ENCODE data around the gene SMIM10L2A.
"Not testable (repeated sequence)": the region's sequence is repeated elsewhere in the genome, so short reads cannot be mapped to it uniquely, and the experiment has no call there.

SMIM10L2A gene

GRCh38 chrX:135421932-135422809 is at the start of gene SMIM10L2A:
SMIM10L2A (plus strand) TSS chrX:135421944; CDS start chrX:135422132, 188 bp downstream.
- no peak for DNase-seq (ENCODE audit: low spot score)

- DNase-seq (ENCODE audit: low spot score), result no peak
These were observed 48.4 kb upstream of the SMIM10L2A start for GRCh38 chrX:135373357-135373756.

- DNase-seq (ENCODE audit: low spot score), result no peak
These were observed 39.5 kb upstream of the SMIM10L2A start for GRCh38 chrX:135382260-135382659.

- DNase-seq (ENCODE audit: low spot score), result no peak
These were observed 38.5 kb upstream of the SMIM10L2A start for GRCh38 chrX:135383249-135383648.

DNA sequence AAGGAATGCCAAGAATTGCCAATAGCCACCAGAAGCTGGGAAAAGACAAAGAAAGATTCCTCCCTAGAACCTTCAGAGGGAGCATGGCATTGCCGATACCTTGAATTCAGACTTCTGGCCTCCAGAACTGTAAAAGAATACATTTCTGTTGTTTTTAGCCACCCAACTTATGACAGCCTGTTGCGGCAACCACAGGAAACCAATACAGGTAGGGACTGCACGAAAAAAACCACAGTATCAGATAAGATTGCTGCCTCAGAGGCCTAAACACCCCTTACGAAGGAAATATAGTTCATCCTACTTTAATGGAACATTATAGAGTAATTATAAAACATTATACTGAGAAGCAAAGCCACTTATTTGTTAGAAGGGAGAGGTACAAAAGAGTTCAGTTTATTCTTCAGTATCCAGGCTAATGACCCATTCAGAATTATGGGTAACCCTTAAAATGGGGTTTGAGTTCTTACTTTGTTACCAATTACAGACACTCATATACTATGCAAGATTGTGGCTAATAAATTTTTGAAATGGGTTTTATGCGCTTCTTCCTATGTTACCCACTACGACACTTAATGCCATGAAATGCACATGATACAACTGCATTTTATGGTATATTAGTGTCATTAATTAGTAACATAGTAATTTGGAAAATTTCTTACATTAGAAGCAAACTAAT is 37.4 kb upstream of the SMIM10L2A start:
- no peak for DNase-seq (ENCODE audit: low spot score)

- DNase-seq (ENCODE audit: low spot score), result no peak
These were observed 32.9 kb upstream of the SMIM10L2A start for GRCh38 chrX:135388841-135389240.

- DNase-seq (ENCODE audit: low spot score), result peak; percentile 30
These were observed 32.5 kb upstream of the SMIM10L2A start for GRCh38 chrX:135389243-135389642.

DNA sequence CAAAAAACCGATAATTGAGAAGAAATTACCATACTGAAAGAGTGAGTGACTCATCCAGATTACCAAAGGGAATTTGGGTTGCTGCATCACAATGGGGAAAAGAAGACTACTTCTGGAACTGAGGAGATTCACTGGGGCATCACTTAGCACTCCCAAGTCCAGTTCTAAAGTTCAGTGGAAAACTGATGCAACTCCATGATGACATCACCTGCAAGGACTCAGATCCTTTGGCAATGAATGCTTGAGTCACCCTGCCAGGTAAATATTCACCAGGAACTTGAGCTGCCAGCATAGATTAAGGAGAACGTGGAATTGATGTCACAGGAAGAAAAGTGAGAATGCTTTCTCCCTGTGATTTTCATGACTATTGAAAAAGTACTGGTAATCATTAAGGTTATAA is 32.0 kb upstream of the SMIM10L2A start:
- peak; percentile 92 for DNase-seq (ENCODE audit: low spot score)

DNA sequence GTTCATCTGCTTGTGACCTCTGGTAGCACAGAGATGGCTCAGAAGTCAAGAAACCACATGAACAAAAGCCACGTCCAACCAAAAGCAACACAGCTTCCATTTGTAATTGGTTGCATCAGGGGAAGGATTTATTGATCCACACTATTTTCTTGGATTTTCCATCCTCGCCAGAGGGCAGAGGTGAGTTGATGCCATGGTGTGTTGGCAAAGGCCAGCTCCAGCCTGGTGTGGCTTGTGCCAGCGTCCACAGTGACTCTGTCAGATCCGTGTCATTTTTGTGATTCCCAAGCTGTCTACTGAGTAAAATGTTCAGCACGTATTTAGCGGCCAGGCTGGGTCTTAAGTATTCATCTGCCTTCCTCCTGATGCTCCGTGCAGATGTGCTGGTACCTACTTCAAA is 30.0 kb upstream of the SMIM10L2A start:
- DNase-seq (ENCODE audit: low spot score), result no peak

DNA sequence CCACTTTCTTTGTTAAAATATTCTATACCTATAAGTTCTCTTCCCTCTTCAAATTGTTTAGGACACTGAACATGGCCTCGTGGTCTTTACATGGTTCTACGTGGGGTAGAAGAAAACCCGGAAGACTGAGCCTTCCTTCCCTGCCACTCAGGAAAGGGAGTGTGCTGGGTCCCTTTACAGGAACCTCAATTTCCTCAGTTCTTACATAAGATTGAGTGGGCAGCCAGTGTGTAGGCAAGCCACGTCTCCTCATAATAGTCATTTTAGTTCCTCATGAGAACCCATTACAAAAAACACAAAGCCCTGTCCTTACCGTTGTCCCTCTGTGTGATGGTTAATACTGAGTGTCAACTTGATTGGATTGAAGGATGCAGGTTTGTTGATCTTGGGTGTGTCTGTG is 28.7 kb upstream of the SMIM10L2A start:
- DNase-seq (ENCODE audit: low spot score), result no peak

GRCh38 chrX:135395064-135395463 is 26.7 kb upstream of the SMIM10L2A start:
- DNase-seq (ENCODE audit: low spot score), result no peak

GRCh38 chrX:135396109-135396508 is 25.6 kb upstream of the SMIM10L2A start:
- DNase-seq (ENCODE audit: low spot score), result peak; percentile 44

DNA sequence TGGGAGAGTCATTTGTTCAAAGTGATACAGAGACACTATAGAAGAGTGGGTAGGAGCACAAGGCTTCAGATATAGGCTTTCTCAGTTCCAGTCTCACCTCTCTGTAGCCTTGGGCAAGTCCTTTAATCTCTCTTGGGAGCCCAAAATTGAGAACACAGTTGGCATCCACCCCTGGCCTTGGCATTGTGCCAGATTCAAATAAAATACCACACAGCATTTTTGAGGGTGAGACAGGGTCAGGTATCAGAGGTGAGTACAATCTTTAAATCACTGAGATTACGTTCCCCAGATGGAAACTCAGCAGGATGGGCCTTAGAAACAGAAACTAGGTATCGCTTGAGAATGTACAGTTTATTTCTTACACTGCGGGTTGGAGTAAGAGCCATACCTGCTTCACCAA is 25.2 kb upstream of the SMIM10L2A start:
- DNase-seq (ENCODE audit: low spot score), result no peak

- DNase-seq (ENCODE audit: low spot score), result no peak
These were observed 24.1 kb upstream of the SMIM10L2A start for GRCh38 chrX:135397652-135398051.

- no peak for DNase-seq (ENCODE audit: low spot score)
These were observed 18.4 kb upstream of the SMIM10L2A start for GRCh38 chrX:135403374-135403773.

DNA sequence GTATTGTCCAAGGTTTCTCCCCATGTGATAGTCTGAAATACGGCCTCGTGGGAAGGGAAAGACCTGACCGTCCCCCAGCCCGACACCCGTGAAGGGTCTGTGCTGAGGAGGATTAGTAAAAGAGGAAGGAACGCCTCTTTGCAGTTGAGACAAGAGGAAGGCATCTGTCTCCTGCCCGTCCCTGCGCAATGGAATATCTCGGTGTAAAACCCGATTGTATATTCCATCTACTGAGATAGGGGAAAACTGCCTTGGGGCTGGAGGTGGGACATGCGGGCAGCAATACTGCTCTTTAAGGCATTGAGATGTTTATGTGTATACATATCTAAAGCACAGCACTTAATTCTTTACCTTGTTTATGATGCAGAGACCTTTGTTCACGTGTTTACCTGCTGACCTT is 15.3 kb upstream of the SMIM10L2A start:
- not testable (repeated sequence) for DNase-seq (ENCODE audit: low spot score)

DNA sequence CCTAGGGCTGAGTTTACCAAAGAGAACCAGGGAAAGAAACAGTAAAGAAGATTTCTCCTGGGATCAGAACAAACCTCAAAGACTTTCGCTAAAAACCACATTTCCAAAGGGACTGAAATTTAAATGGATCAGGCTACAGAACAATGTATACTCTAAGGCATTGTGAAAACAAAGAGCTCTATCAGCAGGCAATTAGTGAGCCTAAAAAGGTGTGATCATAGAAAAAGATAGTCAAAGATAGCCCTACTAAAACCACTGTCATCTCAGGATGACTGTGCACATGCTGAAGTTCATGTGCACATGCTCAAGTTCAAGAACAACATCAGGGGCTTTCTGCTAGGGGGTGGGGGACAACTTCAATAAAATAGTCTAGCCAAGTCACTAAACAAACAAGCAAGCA is 12.9 kb upstream of the SMIM10L2A start:
- no peak for DNase-seq (ENCODE audit: low spot score)

- DNase-seq (ENCODE audit: low spot score), result no peak
These were observed 10.7 kb upstream of the SMIM10L2A start for GRCh38 chrX:135410861-135411627.

DNA sequence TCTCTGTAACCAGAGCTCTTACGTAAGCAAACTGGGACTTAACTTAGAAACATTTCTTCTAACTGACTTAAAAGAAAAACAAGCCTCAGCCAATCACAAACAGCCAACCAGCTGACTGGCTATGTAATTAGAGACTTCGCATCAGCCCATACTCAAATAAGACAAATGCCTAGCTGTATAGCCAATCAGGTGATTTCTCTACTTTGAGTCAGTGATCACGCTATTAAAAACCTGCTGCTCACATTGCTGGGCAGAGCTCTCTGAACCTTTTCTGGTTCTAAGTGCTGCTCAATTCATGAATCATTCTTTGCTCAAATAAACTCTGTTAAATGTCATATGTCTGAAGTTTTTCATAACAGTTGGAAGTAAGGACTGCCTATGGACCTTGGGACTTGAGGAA is 9.9 kb upstream of the SMIM10L2A start:
- peak; percentile 39 for DNase-seq (ENCODE audit: low spot score)

GRCh38 chrX:135416546-135416945 is 5.2 kb upstream of the SMIM10L2A start:
- peak; percentile 67 for DNase-seq (ENCODE audit: low spot score)

DNA sequence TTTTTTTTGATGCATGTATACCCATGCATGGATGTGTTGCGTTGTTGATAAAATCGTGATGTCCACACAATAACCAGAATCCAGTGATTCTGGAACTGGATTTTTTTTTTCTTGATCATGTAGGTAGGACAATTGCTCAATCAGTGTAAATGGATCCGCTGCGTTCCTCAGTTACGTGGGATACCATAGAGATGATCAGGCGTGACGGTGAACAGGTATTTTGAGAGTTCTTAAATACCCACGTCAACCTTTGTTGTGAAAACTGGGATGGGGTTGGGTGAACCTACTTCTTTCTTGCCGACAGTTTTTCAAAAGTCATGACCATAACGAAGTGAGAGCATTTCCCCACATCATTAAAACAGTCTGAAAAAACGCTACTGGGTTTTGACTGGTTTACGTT is 913 bp upstream of the SMIM10L2A start:
- no peak for DNase-seq (ENCODE audit: low spot score)

DNA sequence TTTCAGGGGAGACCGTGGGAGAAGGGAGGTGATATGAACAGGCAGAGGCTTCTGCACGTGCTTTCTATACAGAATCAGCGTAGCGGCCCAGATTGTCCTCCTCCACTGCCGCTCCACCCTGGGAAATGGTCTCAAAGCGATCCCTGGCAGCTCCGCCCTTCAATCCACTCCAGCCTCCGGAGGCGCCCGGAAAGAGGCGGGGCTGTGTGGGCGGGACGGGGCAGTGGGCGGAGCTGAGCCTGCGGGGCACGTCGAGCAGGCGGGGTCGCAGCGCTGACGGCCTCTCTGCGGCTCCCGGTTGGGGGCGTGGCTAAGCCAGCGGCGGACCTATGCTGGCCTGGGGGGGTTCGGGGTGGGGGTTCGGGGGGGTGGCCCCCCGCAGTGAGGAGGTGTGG is 210 bp upstream of the SMIM10L2A start:
- DNase-seq (ENCODE audit: low spot score), result peak; percentile 79

DNA sequence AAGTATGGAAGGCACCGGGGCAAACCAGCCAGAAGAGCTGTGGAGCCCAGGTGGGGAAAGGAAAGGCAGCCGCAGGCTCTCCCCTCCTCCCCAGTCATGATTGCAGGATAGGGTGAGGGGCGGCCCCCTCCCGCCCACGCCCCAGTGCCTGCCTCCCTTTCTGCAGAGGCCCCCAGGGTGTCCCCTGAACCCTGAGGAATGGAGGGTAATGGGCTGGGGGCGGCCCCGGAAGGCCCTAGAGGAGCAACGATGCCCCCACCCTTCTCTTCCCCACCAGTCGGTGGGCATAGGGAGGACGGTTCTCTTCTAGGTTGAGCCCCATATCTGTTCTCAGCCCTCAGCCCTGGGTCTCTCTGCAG is 1.0 kb downstream of the SMIM10L2A start:
- DNase-seq (ENCODE audit: low spot score), result not testable (repeated sequence)

Data from kidney tubule cell (primary cell).